ENCODE measurements around the gene ATP5PF. TPM values are rescaled to one million over a fixed set of nuclear protein-coding genes. Genes with fewer than 3 reads are reported as not detected.

Gene ATP5PF
- total and polyA plus RNA-seq, 2 donors (not counting 3 experiments of a cell fraction or from before 2014, with no cell fraction given), result 132 to 194 TPM

DNA sequence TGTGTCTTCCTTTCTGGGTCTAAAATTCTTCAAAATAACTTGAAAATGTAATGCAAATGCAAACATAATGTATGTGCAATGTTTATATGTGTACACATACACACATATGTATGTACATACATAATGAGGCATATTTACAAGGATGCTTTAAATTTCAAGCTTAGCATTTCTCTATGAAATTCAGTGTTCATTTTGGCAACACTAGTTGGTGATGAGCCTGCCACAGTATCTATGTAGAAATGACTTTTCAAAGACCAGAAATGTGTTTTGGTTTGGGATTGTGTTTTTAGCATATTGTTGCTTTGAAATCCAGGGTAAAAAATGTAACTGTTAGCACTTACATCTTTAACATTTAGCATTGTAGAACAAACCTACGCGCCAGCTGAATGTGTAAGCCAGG, 10.2 kb upstream of the ATP5PF start:
- H3K4me2 ChIP-seq (ENCODE audit: insufficient read depth, low read length), result no peak overlapping the region
- no peak overlapping the region for H3K9ac ChIP-seq (replicated peaks; ENCODE audit: extremely low read depth, insufficient read depth, low read length)
- ChIA-PET POLR2A (no interaction called here), CTCF (interaction anchor here (1.1 to 1.9 kb wide), 2 partner anchors 8 to 15 kb away, joined by 3 to 7 read pairs; no protein-coding TSS in a partner anchor)
- no peak for TF ChIP-seq POLR2A (IDR thresholded peaks at IDR 0.05; ENCODE audit: low read depth, low read length)
- no peak for TF ChIP-seq JUN (IDR thresholded peaks at IDR 0.05; ENCODE audit: borderline replicate concordance, insufficient read depth, insufficient read length, low read depth)
- TF ChIP-seq, protein P1, sequence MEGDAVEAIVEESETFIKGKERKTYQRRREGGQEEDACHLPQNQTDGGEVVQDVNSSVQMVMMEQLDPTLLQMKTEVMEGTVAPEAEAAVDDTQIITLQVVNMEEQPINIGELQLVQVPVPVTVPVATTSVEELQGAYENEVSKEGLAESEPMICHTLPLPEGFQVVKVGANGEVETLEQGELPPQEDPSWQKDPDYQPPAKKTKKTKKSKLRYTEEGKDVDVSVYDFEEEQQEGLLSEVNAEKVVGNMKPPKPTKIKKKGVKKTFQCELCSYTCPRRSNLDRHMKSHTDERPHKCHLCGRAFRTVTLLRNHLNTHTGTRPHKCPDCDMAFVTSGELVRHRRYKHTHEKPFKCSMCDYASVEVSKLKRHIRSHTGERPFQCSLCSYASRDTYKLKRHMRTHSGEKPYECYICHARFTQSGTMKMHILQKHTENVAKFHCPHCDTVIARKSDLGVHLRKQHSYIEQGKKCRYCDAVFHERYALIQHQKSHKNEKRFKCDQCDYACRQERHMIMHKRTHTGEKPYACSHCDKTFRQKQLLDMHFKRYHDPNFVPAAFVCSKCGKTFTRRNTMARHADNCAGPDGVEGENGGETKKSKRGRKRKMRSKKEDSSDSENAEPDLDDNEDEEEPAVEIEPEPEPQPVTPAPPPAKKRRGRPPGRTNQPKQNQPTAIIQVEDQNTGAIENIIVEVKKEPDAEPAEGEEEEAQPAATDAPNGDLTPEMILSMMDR (IDR thresholded peaks at IDR 0.05; ENCODE audit: extremely low read depth in 1 of 2, insufficient read depth in 1 of 2, low read depth in 1 of 2, low read length in 2 of 2), result no peak
- TF ChIP-seq, protein P2, sequence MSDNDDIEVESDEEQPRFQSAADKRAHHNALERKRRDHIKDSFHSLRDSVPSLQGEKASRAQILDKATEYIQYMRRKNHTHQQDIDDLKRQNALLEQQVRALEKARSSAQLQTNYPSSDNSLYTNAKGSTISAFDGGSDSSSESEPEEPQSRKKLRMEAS (IDR thresholded peaks at IDR 0.05; ENCODE audit: insufficient read depth, insufficient read length), result no peak
- TF ChIP-seq POLR2AphosphoS5 (IDR thresholded peaks at IDR 0.05; ENCODE audit: insufficient read depth, low read depth, low read length), result no peak
- TF ChIP-seq FOS (IDR thresholded peaks at IDR 0.05; ENCODE audit: borderline replicate concordance, insufficient read depth, low read length), result no peak
- no peak for TF ChIP-seq MYC (IDR thresholded peaks at IDR 0.05; ENCODE audit: low read depth, low read length)
- TF ChIP-seq EZH2 (IDR thresholded peaks at IDR 0.05; ENCODE audit: borderline replicate concordance, low read depth, low read length, severe bottlenecking), result no peak
- no peak for TF ChIP-seq GATA2 (IDR thresholded peaks at IDR 0.05; ENCODE audit: insufficient read depth, insufficient read length, low read depth, low read length)
- H2AFZ ChIP-seq (ENCODE audit: low read depth, low read length), result no peak overlapping the region
- H3K27me3 ChIP-seq (ENCODE audit: control insufficient read depth in 2 of 2, insufficient read depth in 2 of 2, low read length in 2 of 2), result no peaks in the 10 kb centered on the region
- no peak overlapping the region for H3K27ac ChIP-seq (ENCODE audit: insufficient read depth, low read depth, low read length)
- peak; percentile 12 for FAIRE-seq
- H3K4me3 ChIP-seq (replicated peaks in 1 of 3; ENCODE audit: insufficient read depth in 1 of 3, low read depth in 1 of 3, low read length in 3 of 3), result no peak overlapping the region
- H3K4me1 ChIP-seq (ENCODE audit: control insufficient read depth, extremely low read depth, insufficient read depth, low read length), result no peaks in the 10 kb centered on the region
- no peaks in the 10 kb centered on the region for H3K9me1 ChIP-seq (replicated peaks; ENCODE audit: control insufficient read depth, extremely low read depth, insufficient read depth, low read length)
- dilution Hi-C loops (cut with MboI; ENCODE audit: extremely low pct_ligation_motif_present, low sequenced_read_pairs) (no loop called here), intact Hi-C loops (cut with micrococcal nuclease) (no loop called here)
- H3K9me3 ChIP-seq (replicated peaks; ENCODE audit: control insufficient read depth, insufficient read depth, low read length), result no peaks in the 10 kb centered on the region
- peaks cover 2% of the 10 kb centered on the region for H3K79me2 ChIP-seq (ENCODE audit: control insufficient read depth, insufficient read depth, low read length)
- H4K20me1 ChIP-seq (replicated peaks; ENCODE audit: control insufficient read depth, extremely low read depth, insufficient read depth, low read length), result no peaks in the 10 kb centered on the region
- H3K36me3 ChIP-seq (ENCODE audit: control insufficient read depth in 2 of 2, extremely low read depth in 1 of 2, insufficient read depth in 2 of 2, low read length in 2 of 2), result peaks cover 2 to 5% of the 10 kb centered on the region in 2 experiments
- no TSS peak for BruUV-seq (replicated peaks)
- DNase-seq (ENCODE audit: low read depth, low spot score), result no peak
